ENCODE measurements around the gene STARD3. TPM values are rescaled to one million over a fixed set of nuclear protein-coding genes. Genes with fewer than 3 reads are reported as not detected.
A peak's percentile ranks its signal among the peaks of the same experiment; 100 is the strongest.

STARD3 gene
- total and polyA plus RNA-seq, 2 of the 13 experiments (the other 11 are each of a cell fraction or from before 2014, with no cell fraction given): 34.6 to 100 TPM

DNA sequence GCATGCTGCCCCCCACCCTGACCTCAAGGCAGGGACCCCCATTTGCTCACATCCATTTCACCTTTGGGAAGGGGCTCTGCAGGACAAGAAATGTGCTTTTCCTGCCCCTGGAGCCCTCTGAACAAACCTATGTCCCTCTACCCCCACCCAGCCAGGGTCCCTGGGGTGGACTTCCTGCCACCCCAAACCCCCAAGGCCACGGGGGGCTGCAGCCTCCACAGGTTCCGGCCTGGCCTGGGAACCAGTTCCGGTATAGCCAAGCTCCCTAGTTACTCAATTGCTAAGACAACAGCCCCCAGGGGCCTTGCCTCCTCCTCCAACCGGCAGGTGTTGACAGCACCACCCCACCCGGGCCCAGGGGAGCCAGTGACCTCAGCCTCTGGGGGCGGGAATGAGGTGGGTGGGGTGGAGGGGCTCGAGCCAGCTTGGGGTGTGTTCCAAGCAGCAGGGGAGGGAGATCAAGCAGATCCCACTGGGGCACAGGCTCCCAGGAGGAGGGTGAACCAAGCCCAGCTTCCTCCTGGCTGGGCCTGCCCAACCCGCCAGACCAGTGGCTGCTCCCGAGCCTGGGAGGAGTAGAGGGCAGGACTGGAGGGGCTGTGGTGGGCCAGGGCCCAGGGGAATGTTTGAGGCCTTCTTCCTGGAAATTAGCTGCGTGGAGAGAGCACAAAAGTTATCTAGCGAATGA lies 37.9 kb downstream of the STARD3 start (continued):
- TF ChIP-seq, protein P1, sequence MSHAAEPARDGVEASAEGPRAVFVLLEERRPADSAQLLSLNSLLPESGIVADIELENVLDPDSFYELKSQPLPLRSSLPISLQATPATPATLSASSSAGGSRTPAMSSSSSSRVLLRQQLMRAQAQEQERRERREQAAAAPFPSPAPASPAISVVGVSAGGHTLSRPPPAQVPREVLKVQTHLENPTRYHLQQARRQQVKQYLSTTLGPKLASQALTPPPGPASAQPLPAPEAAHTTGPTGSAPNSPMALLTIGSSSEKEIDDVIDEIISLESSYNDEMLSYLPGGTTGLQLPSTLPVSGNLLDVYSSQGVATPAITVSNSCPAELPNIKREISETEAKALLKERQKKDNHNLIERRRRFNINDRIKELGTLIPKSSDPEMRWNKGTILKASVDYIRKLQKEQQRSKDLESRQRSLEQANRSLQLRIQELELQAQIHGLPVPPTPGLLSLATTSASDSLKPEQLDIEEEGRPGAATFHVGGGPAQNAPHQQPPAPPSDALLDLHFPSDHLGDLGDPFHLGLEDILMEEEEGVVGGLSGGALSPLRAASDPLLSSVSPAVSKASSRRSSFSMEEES (CRISPR knock-in tag; IDR thresholded peaks at IDR 0.05): peak; percentile 28; the same call in 1 of the 2 replicates
- TF ChIP-seq ZBTB7A (CRISPR knock-in tag; IDR thresholded peaks at IDR 0.05) (peak; percentile 92), RBM39 (IDR thresholded peaks at IDR 0.05; ENCODE audit: low read depth, low read length, poor library complexity, severe bottlenecking) (no peak), CBFB (CRISPR knock-in tag; IDR thresholded peaks at IDR 0.05) (no peak), ZNF225 (CRISPR knock-in tag; IDR thresholded peaks at IDR 0.05) (no peak), PAWR (CRISPR knock-in tag; IDR thresholded peaks at IDR 0.05; ENCODE audit: borderline replicate concordance) (no peak), ZNF354B (CRISPR knock-in tag; IDR thresholded peaks at IDR 0.05) (0 out of 2 replicates have a peak, but pooled peaks have one; percentile 65), KLF11 (CRISPR knock-in tag; IDR thresholded peaks at IDR 0.05) (peak; percentile 31; the same call in 1 of the 2 replicates), HDAC2 (CRISPR knock-in tag; IDR thresholded peaks at IDR 0.05) (0 out of 2 replicates have a peak, but pooled peaks have one; percentile 36), ZNF709 (CRISPR knock-in tag; IDR thresholded peaks at IDR 0.05) (no peak), JUNB (CRISPR knock-in tag; IDR thresholded peaks at IDR 0.05; ENCODE audit: borderline replicate concordance) (no peak)
- TF ChIP-seq, protein P2, sequence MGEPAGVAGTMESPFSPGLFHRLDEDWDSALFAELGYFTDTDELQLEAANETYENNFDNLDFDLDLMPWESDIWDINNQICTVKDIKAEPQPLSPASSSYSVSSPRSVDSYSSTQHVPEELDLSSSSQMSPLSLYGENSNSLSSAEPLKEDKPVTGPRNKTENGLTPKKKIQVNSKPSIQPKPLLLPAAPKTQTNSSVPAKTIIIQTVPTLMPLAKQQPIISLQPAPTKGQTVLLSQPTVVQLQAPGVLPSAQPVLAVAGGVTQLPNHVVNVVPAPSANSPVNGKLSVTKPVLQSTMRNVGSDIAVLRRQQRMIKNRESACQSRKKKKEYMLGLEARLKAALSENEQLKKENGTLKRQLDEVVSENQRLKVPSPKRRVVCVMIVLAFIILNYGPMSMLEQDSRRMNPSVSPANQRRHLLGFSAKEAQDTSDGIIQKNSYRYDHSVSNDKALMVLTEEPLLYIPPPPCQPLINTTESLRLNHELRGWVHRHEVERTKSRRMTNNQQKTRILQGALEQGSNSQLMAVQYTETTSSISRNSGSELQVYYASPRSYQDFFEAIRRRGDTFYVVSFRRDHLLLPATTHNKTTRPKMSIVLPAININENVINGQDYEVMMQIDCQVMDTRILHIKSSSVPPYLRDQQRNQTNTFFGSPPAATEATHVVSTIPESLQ (CRISPR knock-in tag; conservative IDR thresholded peaks at IDR 0.05): no peak
- TF ChIP-seq, protein P3, sequence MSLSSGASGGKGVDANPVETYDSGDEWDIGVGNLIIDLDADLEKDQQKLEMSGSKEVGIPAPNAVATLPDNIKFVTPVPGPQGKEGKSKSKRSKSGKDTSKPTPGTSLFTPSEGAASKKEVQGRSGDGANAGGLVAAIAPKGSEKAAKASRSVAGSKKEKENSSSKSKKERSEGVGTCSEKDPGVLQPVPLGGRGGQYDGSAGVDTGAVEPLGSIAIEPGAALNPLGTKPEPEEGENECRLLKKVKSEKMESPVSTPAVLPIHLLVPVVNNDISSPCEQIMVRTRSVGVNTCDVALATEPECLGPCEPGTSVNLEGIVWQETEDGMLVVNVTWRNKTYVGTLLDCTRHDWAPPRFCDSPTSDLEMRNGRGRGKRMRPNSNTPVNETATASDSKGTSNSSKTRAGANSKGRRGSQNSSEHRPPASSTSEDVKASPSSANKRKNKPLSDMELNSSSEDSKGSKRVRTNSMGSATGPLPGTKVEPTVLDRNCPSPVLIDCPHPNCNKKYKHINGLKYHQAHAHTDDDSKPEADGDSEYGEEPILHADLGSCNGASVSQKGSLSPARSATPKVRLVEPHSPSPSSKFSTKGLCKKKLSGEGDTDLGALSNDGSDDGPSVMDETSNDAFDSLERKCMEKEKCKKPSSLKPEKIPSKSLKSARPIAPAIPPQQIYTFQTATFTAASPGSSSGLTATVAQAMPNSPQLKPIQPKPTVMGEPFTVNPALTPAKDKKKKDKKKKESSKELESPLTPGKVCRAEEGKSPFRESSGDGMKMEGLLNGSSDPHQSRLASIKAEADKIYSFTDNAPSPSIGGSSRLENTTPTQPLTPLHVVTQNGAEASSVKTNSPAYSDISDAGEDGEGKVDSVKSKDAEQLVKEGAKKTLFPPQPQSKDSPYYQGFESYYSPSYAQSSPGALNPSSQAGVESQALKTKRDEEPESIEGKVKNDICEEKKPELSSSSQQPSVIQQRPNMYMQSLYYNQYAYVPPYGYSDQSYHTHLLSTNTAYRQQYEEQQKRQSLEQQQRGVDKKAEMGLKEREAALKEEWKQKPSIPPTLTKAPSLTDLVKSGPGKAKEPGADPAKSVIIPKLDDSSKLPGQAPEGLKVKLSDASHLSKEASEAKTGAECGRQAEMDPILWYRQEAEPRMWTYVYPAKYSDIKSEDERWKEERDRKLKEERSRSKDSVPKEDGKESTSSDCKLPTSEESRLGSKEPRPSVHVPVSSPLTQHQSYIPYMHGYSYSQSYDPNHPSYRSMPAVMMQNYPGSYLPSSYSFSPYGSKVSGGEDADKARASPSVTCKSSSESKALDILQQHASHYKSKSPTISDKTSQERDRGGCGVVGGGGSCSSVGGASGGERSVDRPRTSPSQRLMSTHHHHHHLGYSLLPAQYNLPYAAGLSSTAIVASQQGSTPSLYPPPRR (CRISPR knock-in tag; IDR thresholded peaks at IDR 0.05; ENCODE audit: borderline replicate concordance): 0 out of 2 replicates have a peak, but pooled peaks have one; percentile 27
- TF ChIP-seq, protein P4, sequence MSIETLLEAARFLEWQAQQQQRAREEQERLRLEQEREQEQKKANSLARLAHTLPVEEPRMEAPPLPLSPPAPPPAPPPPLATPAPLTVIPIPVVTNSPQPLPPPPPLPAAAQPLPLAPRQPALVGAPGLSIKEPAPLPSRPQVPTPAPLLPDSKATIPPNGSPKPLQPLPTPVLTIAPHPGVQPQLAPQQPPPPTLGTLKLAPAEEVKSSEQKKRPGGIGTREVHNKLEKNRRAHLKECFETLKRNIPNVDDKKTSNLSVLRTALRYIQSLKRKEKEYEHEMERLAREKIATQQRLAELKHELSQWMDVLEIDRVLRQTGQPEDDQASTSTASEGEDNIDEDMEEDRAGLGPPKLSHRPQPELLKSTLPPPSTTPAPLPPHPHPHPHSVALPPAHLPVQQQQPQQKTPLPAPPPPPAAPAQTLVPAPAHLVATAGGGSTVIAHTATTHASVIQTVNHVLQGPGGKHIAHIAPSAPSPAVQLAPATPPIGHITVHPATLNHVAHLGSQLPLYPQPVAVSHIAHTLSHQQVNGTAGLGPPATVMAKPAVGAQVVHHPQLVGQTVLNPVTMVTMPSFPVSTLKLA (IDR thresholded peaks at IDR 0.05): no peak
- TF ChIP-seq, protein P5, sequence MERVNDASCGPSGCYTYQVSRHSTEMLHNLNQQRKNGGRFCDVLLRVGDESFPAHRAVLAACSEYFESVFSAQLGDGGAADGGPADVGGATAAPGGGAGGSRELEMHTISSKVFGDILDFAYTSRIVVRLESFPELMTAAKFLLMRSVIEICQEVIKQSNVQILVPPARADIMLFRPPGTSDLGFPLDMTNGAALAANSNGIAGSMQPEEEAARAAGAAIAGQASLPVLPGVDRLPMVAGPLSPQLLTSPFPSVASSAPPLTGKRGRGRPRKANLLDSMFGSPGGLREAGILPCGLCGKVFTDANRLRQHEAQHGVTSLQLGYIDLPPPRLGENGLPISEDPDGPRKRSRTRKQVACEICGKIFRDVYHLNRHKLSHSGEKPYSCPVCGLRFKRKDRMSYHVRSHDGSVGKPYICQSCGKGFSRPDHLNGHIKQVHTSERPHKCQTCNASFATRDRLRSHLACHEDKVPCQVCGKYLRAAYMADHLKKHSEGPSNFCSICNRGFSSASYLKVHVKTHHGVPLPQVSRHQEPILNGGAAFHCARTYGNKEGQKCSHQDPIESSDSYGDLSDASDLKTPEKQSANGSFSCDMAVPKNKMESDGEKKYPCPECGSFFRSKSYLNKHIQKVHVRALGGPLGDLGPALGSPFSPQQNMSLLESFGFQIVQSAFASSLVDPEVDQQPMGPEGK (CRISPR knock-in tag; IDR thresholded peaks at IDR 0.05): peak; percentile 93

All from HepG2 (cell line).